GM23338 (cell line): ENCODE results near the gene DMGDH. TPM values are rescaled to one million over a fixed set of nuclear protein-coding genes. Genes with fewer than 3 reads are reported as not detected.

Experiments
- ATAC-seq: fragments of 200-7000 bp; cut with Tn5 transposase; 3 replicates; pipeline ENCODE4 v1.9.1; 2020
- DNase-seq: peaks from one replicate; pipeline ENCODE4 v3.0.0-alpha.2; 2015; ENCODE audit warnings: low spot score
- H2AFZ ChIP-seq: fragments of 200-600 bp; sonication (generic); 2 replicates; pipeline ENCODE4 v1.8.0; 2016; ENCODE audit warnings: antibody characterized with exemption, mild to moderate bottlenecking, moderate library complexity
- H3F3A ChIP-seq: fragments of 200-600 bp; sonication (generic); replicated peaks from 2 replicates; pipeline ENCODE4 v1.8.0; 2017; ENCODE audit warnings: antibody characterized with exemption, mixed run types, low read depth
- H3K27ac ChIP-seq: fragments of 200-600 bp; sonication (generic); 2 replicates; pipeline ENCODE4 v1.6.1; 2016; ENCODE audit warnings: low read depth
- H3K27me3 ChIP-seq: fragments of 200-600 bp; sonication (generic); 2 replicates; pipeline ENCODE4 v1.8.0; 2016; ENCODE audit warnings: mild to moderate bottlenecking, mixed run types, moderate library complexity; ENCODE audit not compliant: insufficient read depth
- H3K36me3 ChIP-seq: fragments of 200-600 bp; sonication (generic); 2 replicates; pipeline ENCODE4 v1.8.0; 2016; ENCODE audit warnings: mild to moderate bottlenecking; ENCODE audit not compliant: insufficient read depth
- H3K4me1 ChIP-seq: fragments of 200-600 bp; sonication (generic); 2 replicates; pipeline ENCODE4 v1.8.0; 2016; ENCODE audit warnings: mild to moderate bottlenecking, moderate library complexity; ENCODE audit not compliant: insufficient read depth
- H3K4me2 ChIP-seq: fragments of 200-600 bp; sonication (generic); 2 replicates; pipeline ENCODE4 v1.7.1; 2017; ENCODE audit warnings: mixed run types
- H3K4me3 ChIP-seq: fragments of 200-600 bp; sonication (generic); 2 replicates; pipeline ENCODE4 v1.6.1; 2016; ENCODE audit warnings: mixed run types
- H3K79me2 ChIP-seq: fragments of 200-600 bp; sonication (generic); replicated peaks from 2 replicates; pipeline ENCODE4 v1.8.0; 2017; ENCODE audit warnings: mild to moderate bottlenecking; ENCODE audit not compliant: insufficient read depth
- H3K9me2 ChIP-seq: fragments of 200-600 bp; sonication (generic); 2 replicates; pipeline ENCODE4 v1.8.0; 2017; ENCODE audit not compliant: insufficient read depth
- H4K20me1 ChIP-seq: fragments of 200-600 bp; sonication (generic); replicated peaks from 2 replicates; pipeline ENCODE4 v1.8.0; 2017; ENCODE audit warnings: mild to moderate bottlenecking; ENCODE audit not compliant: insufficient read depth
- H3K27ac Mint-ChIP-seq: 2 replicates; pipeline ENCODE4 v1.8.0; 2020; ENCODE audit warnings: inconsistent platforms, mild to moderate bottlenecking, moderate library complexity, mixed read lengths
- H3K27me3 Mint-ChIP-seq: 3 replicates; pipeline ENCODE4 v1.8.0; 2022; ENCODE audit warnings: low read depth, mild to moderate bottlenecking, moderate library complexity, mixed read lengths, inconsistent platforms; ENCODE audit not compliant: insufficient read depth, poor library complexity
- H3K36me3 Mint-ChIP-seq: 3 replicates; pipeline ENCODE4 v1.8.0; 2021; ENCODE audit warnings: low read depth, mild to moderate bottlenecking, inconsistent platforms, moderate library complexity, mixed read lengths
- H3K4me1 Mint-ChIP-seq: 3 replicates; pipeline ENCODE4 v1.8.0; 2020; ENCODE audit warnings: mild to moderate bottlenecking, inconsistent platforms, mixed read lengths
- H3K4me3 Mint-ChIP-seq: 3 replicates; pipeline ENCODE4 v1.8.0; 2021; ENCODE audit warnings: moderate library complexity, mild to moderate bottlenecking, inconsistent platforms, mixed read lengths
- H3K9me3 Mint-ChIP-seq: 3 replicates; pipeline ENCODE4 v1.8.0; 2020; ENCODE audit warnings: moderate library complexity, mild to moderate bottlenecking, inconsistent platforms, mixed read lengths
- CREB1 ChIP-seq: fragments of 250-450 bp; sonication (Bioruptor Pico); IDR thresholded peaks from 2 replicates; pipeline ENCODE4 v1.5.0; 2020; ENCODE audit warnings: low read depth, mild to moderate bottlenecking, moderate library complexity
- ETS1 ChIP-seq: IDR thresholded peaks from 2 replicates; pipeline ENCODE4 v1.6.1; 2016; ENCODE audit warnings: antibody characterized with exemption
- EZH2 ChIP-seq: fragments of 200-600 bp; sonication (generic); IDR thresholded peaks from one replicate; pipeline ENCODE4 v1.8.0; 2017; ENCODE audit warnings: antibody characterized with exemption, mild to moderate bottlenecking, low read depth; ENCODE audit not compliant: unreplicated experiment
- EZH2phosphoT487 ChIP-seq: fragments of 200-600 bp; sonication (generic); IDR thresholded peaks from one replicate; pipeline ENCODE4 v1.8.1; 2018; ENCODE audit warnings: antibody characterized with exemption; ENCODE audit not compliant: unreplicated experiment
- JUNB ChIP-seq: IDR thresholded peaks from one replicate; pipeline ENCODE4 v1.6.1; 2016; ENCODE audit warnings: antibody characterized with exemption; ENCODE audit not compliant: unreplicated experiment
- NANOG ChIP-seq: IDR thresholded peaks from 2 replicates; pipeline ENCODE4 v1.6.1; 2016; ENCODE audit warnings: antibody characterized with exemption, borderline replicate concordance
- POLR2AphosphoS5 ChIP-seq: IDR thresholded peaks from 2 replicates; pipeline ENCODE4 v1.6.1; 2016; ENCODE audit warnings: antibody characterized with exemption, low read depth
- STAT1 ChIP-seq: IDR thresholded peaks from one replicate; pipeline ENCODE4 v1.6.1; 2016; ENCODE audit warnings: antibody characterized with exemption; ENCODE audit not compliant: unreplicated experiment
- ZNF114 ChIP-seq: fragments of 250-450 bp; sonication (Bioruptor Pico); IDR thresholded peaks from 2 replicates; pipeline ENCODE4 v1.5.0; 2020; ENCODE audit warnings: mild to moderate bottlenecking, moderate library complexity
- ZNF331 ChIP-seq: fragments of 250-450 bp; sonication (Bioruptor Pico); IDR thresholded peaks from 2 replicates; pipeline ENCODE4 v1.5.0; 2020; ENCODE audit warnings: low read depth, mild to moderate bottlenecking, moderate library complexity
- polyA plus RNA-seq: library from polyadenylated mRNA; unstranded; fragments of >200 nt; fragmentation: Nextera tagmentation; extraction: Ambion mirVana; gene quantifications from 2 replicates; pipeline ENCODE4 v1.2.1, GENCODE V29; 2016
- total RNA-seq: library from RNA; depleted of rRNA; stranded (reverse); fragments of >200 nt; shearing (Covaris generic); gene quantifications from 2 replicates; pipeline ENCODE4 v1.2.3, GENCODE V29; 2014
- TF ChIP-seq, protein P1 (sequence below): fragments of 250-450 bp; sonication (Bioruptor Pico); IDR thresholded peaks from 2 replicates; pipeline ENCODE4 v1.5.0; 2020; ENCODE audit warnings: mild to moderate bottlenecking, moderate library complexity
- TF ChIP-seq, protein P2 (sequence below): IDR thresholded peaks from one replicate; pipeline ENCODE4 v1.6.1; 2018; ENCODE audit warnings: antibody characterized with exemption; ENCODE audit not compliant: unreplicated experiment
- TF ChIP-seq, protein P3 (sequence below), 2 experiments: fragments of 200-600 bp in 1 of 2; sonication (generic) in 1 of 2; conservative IDR thresholded peaks; 2 replicates each; pipeline versions ENCODE4 v1.5.1 to v1.6.1; 2016 to 2017; ENCODE audit warnings: antibody characterized with exemption in 2 of 2, low read depth in 2 of 2, mild to moderate bottlenecking in 2 of 2, moderate library complexity in 1 of 2

DMGDH gene
- total and polyA plus RNA-seq, 2 experiments from 2014 or later, result 0.52 to 0.63 TPM

DNA sequence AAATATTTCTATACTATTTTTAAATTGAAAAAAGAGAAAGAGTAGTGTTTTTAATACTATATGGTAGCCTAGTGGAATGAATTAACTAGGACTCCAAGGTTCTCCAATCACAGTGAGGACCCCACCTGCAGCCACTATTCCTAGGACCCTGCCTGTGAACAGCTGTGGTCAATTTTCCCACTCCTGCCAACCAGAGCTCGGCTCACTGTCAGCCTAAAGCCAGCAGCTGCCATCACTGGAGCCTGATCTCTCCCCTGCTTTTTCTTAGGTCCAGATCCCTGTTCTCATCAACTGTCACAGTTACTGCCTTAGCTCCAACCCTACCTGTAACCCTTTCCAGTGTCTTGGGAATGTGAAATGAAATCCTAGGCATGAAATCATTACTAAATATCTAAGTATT lies 109.7 kb downstream of the DMGDH start:
- H4K20me1 ChIP-seq, result no peaks in the 10 kb centered on the region
- no peaks in the 10 kb centered on the region for H3K79me2 ChIP-seq
- no peaks in the 10 kb centered on the region for H3F3A ChIP-seq
- ATAC-seq, result no peak
- no peaks in the 10 kb centered on the region for H3K9me2 ChIP-seq
- Mint-ChIP-seq H3K4me3 (no peak overlapping the region), H3K27ac (no peak overlapping the region), H3K9me3 (no peaks in the 10 kb centered on the region), H3K27me3 (no peaks in the 10 kb centered on the region), H3K36me3 (peaks cover 4% of the 10 kb centered on the region; the same call in 2 of the 3 replicates), H3K4me1 (peaks cover 4% of the 10 kb centered on the region; the same call in 1 of the 3 replicates)
- H3K4me1 ChIP-seq, result peaks cover 4% of the 10 kb centered on the region; the same call in 1 of the 2 replicates
- H3K27me3 ChIP-seq, result no peaks in the 10 kb centered on the region
- H3K36me3 ChIP-seq, result no peaks in the 10 kb centered on the region
- TF ChIP-seq, protein P1, sequence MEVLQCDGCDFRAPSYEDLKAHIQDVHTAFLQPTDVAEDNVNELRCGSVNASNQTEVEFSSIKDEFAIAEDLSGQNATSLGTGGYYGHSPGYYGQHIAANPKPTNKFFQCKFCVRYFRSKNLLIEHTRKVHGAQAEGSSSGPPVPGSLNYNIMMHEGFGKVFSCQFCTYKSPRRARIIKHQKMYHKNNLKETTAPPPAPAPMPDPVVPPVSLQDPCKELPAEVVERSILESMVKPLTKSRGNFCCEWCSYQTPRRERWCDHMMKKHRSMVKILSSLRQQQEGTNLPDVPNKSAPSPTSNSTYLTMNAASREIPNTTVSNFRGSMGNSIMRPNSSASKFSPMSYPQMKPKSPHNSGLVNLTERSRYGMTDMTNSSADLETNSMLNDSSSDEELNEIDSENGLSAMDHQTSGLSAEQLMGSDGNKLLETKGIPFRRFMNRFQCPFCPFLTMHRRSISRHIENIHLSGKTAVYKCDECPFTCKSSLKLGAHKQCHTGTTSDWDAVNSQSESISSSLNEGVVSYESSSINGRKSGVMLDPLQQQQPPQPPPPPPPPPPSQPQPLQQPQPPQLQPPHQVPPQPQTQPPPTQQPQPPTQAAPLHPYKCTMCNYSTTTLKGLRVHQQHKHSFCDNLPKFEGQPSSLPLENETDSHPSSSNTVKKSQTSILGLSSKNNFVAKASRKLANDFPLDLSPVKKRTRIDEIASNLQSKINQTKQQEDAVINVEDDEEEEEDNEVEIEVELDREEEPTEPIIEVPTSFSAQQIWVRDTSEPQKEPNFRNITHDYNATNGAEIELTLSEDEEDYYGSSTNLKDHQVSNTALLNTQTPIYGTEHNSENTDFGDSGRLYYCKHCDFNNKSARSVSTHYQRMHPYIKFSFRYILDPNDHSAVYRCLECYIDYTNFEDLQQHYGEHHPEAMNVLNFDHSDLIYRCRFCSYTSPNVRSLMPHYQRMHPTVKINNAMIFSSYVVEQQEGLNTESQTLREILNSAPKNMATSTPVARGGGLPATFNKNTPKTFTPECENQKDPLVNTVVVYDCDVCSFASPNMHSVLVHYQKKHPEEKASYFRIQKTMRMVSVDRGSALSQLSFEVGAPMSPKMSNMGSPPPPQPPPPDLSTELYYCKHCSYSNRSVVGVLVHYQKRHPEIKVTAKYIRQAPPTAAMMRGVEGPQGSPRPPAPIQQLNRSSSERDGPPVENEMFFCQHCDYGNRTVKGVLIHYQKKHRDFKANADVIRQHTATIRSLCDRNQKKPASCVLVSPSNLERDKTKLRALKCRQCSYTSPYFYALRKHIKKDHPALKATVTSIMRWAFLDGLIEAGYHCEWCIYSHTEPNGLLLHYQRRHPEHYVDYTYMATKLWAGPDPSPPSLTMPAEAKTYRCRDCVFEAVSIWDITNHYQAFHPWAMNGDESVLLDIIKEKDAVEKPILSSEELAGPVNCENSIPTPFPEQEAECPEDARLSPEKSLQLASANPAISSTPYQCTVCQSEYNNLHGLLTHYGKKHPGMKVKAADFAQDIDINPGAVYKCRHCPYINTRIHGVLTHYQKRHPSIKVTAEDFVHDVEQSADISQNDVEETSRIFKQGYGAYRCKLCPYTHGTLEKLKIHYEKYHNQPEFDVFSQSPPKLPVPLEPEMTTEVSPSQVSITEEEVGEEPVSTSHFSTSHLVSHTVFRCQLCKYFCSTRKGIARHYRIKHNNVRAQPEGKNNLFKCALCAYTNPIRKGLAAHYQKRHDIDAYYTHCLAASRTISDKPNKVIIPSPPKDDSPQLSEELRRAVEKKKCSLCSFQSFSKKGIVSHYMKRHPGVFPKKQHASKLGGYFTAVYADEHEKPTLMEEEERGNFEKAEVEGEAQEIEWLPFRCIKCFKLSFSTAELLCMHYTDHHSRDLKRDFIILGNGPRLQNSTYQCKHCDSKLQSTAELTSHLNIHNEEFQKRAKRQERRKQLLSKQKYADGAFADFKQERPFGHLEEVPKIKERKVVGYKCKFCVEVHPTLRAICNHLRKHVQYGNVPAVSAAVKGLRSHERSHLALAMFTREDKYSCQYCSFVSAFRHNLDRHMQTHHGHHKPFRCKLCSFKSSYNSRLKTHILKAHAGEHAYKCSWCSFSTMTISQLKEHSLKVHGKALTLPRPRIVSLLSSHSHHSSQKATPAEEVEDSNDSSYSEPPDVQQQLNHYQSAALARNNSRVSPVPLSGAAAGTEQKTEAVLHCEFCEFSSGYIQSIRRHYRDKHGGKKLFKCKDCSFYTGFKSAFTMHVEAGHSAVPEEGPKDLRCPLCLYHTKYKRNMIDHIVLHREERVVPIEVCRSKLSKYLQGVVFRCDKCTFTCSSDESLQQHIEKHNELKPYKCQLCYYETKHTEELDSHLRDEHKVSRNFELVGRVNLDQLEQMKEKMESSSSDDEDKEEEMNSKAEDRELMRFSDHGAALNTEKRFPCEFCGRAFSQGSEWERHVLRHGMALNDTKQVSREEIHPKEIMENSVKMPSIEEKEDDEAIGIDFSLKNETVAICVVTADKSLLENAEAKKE, result no peak
- no peak for TF ChIP-seq CREB1 (CRISPR knock-in tag)
- no peak for TF ChIP-seq NANOG
- TF ChIP-seq, protein P2, sequence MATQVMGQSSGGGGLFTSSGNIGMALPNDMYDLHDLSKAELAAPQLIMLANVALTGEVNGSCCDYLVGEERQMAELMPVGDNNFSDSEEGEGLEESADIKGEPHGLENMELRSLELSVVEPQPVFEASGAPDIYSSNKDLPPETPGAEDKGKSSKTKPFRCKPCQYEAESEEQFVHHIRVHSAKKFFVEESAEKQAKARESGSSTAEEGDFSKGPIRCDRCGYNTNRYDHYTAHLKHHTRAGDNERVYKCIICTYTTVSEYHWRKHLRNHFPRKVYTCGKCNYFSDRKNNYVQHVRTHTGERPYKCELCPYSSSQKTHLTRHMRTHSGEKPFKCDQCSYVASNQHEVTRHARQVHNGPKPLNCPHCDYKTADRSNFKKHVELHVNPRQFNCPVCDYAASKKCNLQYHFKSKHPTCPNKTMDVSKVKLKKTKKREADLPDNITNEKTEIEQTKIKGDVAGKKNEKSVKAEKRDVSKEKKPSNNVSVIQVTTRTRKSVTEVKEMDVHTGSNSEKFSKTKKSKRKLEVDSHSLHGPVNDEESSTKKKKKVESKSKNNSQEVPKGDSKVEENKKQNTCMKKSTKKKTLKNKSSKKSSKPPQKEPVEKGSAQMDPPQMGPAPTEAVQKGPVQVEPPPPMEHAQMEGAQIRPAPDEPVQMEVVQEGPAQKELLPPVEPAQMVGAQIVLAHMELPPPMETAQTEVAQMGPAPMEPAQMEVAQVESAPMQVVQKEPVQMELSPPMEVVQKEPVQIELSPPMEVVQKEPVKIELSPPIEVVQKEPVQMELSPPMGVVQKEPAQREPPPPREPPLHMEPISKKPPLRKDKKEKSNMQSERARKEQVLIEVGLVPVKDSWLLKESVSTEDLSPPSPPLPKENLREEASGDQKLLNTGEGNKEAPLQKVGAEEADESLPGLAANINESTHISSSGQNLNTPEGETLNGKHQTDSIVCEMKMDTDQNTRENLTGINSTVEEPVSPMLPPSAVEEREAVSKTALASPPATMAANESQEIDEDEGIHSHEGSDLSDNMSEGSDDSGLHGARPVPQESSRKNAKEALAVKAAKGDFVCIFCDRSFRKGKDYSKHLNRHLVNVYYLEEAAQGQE, result no peak
- TF ChIP-seq, protein P3, sequence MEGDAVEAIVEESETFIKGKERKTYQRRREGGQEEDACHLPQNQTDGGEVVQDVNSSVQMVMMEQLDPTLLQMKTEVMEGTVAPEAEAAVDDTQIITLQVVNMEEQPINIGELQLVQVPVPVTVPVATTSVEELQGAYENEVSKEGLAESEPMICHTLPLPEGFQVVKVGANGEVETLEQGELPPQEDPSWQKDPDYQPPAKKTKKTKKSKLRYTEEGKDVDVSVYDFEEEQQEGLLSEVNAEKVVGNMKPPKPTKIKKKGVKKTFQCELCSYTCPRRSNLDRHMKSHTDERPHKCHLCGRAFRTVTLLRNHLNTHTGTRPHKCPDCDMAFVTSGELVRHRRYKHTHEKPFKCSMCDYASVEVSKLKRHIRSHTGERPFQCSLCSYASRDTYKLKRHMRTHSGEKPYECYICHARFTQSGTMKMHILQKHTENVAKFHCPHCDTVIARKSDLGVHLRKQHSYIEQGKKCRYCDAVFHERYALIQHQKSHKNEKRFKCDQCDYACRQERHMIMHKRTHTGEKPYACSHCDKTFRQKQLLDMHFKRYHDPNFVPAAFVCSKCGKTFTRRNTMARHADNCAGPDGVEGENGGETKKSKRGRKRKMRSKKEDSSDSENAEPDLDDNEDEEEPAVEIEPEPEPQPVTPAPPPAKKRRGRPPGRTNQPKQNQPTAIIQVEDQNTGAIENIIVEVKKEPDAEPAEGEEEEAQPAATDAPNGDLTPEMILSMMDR (conservative IDR thresholded peaks at IDR 0.05; ENCODE audit: low read depth in 2 of 2), result no peak
- TF ChIP-seq POLR2AphosphoS5, result no peak
- no peak for TF ChIP-seq EZH2
- TF ChIP-seq ZNF331, result no peak
- TF ChIP-seq STAT1, result no peak
- no peak for TF ChIP-seq EZH2phosphoT487
- no peak for TF ChIP-seq JUNB
- TF ChIP-seq ZNF114, result no peak
- no peak for TF ChIP-seq ETS1
- H3K4me3 ChIP-seq, result no peak overlapping the region
- H3K27ac ChIP-seq, result no peak overlapping the region; the same call in 1 of the 2 replicates
- no peak overlapping the region for H2AFZ ChIP-seq
- no peak overlapping the region for H3K4me2 ChIP-seq
- DNase-seq, result no peak
